GM12892 (cell line): Measurements from ENCODE around the gene GMFB.

Experiments
- POLR2A ChIP-seq: IDR thresholded peaks from 2 replicates; pipeline ENCODE4 v1.6.1; 2011; ENCODE audit warnings: low read depth, low read length, control low read depth
- POLR2AphosphoS5 ChIP-seq: IDR thresholded peaks from 2 replicates; pipeline ENCODE4 v1.6.1; 2011; ENCODE audit warnings: low read depth, low read length, control low read depth

DNA sequence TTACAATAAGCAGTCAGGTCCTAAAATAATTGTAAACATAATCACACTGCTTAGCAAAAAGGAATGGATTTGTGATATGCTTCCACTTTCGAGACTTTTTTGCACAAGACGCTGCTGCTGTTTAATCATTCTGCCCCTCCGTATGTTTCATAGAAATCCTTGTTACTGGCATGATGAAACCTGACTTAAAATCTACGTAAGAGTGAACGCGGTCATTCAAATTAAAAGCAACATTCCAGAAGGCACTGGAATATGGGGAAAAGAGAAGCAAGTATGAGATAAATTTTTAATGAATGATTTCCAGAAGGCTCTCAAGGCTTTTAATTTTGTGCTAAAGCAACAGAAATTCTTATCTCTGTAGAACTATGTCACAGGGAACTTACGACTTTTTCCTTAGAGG lies 48.7 kb downstream of the GMFB start:
- no peak for TF ChIP-seq POLR2A
- no peak for TF ChIP-seq POLR2AphosphoS5
